Duodenal mucosa (tissue), 2 donors: ENCODE results near the gene HBM.
"Not testable (repeated sequence)": the region's sequence is repeated elsewhere in the genome, so short reads cannot be mapped to it uniquely, and the experiment has no call there.

ENCODE experiments used
- H3K27ac ChIP-seq: one replicate; pipeline ENCODE4 v1.7.0; 2013; ENCODE audit warnings: low read depth, low read length
- H3K27me3 ChIP-seq, 2 donors: one replicate each; pipeline ENCODE4 v1.7.0; 2013; ENCODE audit warnings: low read length in 2 of 2, control low read depth in 1 of 2; ENCODE audit not compliant: insufficient read depth in 2 of 2, control insufficient read depth in 1 of 2
- H3K36me3 ChIP-seq, 2 donors: one replicate each; pipeline ENCODE4 v1.7.0; 2013; ENCODE audit warnings: low read length in 2 of 2, control low read depth in 1 of 2; ENCODE audit not compliant: insufficient read depth in 2 of 2, control insufficient read depth in 1 of 2
- H3K4me1 ChIP-seq, 2 donors: one replicate each; pipeline ENCODE4 v1.7.0; 2013; ENCODE audit warnings: low read length in 2 of 2, control low read depth in 1 of 2; ENCODE audit not compliant: insufficient read depth in 2 of 2, control insufficient read depth in 1 of 2
- H3K4me3 ChIP-seq, 2 donors: one replicate each; pipeline ENCODE4 v1.7.0; 2013; ENCODE audit warnings: low read length in 2 of 2, low read depth in 1 of 2
- H3K9ac ChIP-seq, 2 donors: one replicate each; pipeline ENCODE4 v1.7.0; 2013; ENCODE audit warnings: low read length in 2 of 2, low read depth in 1 of 2
- H3K9me3 ChIP-seq, 2 donors: one replicate each; pipeline ENCODE4 v1.7.0; 2013; ENCODE audit warnings: low read length in 2 of 2, control low read depth in 1 of 2; ENCODE audit not compliant: control insufficient read depth in 1 of 2

The HBM gene

GRCh38 chr16:144797-145252 is 21.0 kb upstream of the HBM start:
- H3K9ac ChIP-seq, result no peak overlapping the region
- no peak overlapping the region for H3K4me3 ChIP-seq
- H3K27ac ChIP-seq, result no peak overlapping the region
- peaks cover 0 to 9% of the 10 kb centered on the region in 2 donors for H3K27me3 ChIP-seq
- H3K36me3 ChIP-seq, result no peaks in the 10 kb centered on the region
- no peaks in the 10 kb centered on the region for H3K9me3 ChIP-seq
- no peaks in the 10 kb centered on the region for H3K4me1 ChIP-seq

DNA sequence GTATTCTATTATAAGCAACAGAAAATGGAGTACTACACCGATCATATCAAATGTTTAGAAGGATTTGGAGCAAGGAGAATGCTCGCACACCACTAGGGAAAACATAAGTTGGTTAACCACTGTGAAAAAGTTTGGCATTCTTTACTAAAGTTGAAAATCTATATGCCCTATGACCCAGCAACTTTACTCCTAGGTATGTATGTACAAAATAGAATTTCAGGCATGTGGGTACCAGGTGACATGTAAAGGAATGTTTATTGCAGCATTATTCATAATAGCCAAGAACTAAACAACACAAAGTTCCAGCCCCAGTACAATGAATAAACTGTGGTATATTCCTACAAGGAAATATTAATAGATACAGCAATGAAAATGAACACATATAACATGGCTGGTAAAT is 19.1 kb upstream of the HBM start:
- no peak overlapping the region for H3K9ac ChIP-seq
- H3K27ac ChIP-seq, result no peak overlapping the region
- H3K9me3 ChIP-seq, result no peaks in the 10 kb centered on the region
- no peaks in the 10 kb centered on the region for H3K36me3 ChIP-seq
- H3K4me1 ChIP-seq, result no peaks in the 10 kb centered on the region
- peaks cover 0 to 9% of the 10 kb centered on the region in 2 donors for H3K27me3 ChIP-seq
- H3K4me3 ChIP-seq, result no peak overlapping the region

GRCh38 chr16:149024-149660 is 16.6 kb upstream of the HBM start:
- no peaks in the 10 kb centered on the region for H3K4me1 ChIP-seq
- no peaks in the 10 kb centered on the region for H3K36me3 ChIP-seq
- no peaks in the 10 kb centered on the region for H3K9me3 ChIP-seq
- H3K4me3 ChIP-seq, result no peak overlapping the region
- H3K27me3 ChIP-seq, result peaks cover 0 to 9% of the 10 kb centered on the region in 2 donors
- H3K27ac ChIP-seq, result no peak overlapping the region
- no peak overlapping the region for H3K9ac ChIP-seq

GRCh38 chr16:152141-153128 is 13.3 kb upstream of the HBM start, which contains the start of gene HBZ:
Gene HBZ, plus strand, starts transcription at chr16:152644. Its CDS starts 266 bp downstream, at chr16:152910.
- no peaks in the 10 kb centered on the region for H3K36me3 ChIP-seq
- no peaks in the 10 kb centered on the region for H3K9me3 ChIP-seq
- H3K27me3 ChIP-seq, result peaks cover 9 to 17% of the 10 kb centered on the region in 2 donors
- H3K4me3 ChIP-seq, result no peak within 1 kb of the TSS
- H3K4me1 ChIP-seq, result peaks cover 0 to 6% of the 10 kb centered on the region in 2 donors
- H3K27ac ChIP-seq, result no peak within 1 kb of the TSS
- H3K9ac ChIP-seq, result no peak within 1 kb of the TSS

GRCh38 chr16:153129-153521 is 12.7 kb upstream of the HBM start:
- H3K4me1 ChIP-seq, H3K9ac ChIP-seq, H3K4me3 ChIP-seq, H3K27ac ChIP-seq, H3K36me3 ChIP-seq, H3K9me3 ChIP-seq: not testable (repeated sequence)
- peaks cover 9 to 17% of the 10 kb centered on the region in 2 donors for H3K27me3 ChIP-seq

- H3K4me3 ChIP-seq, H3K27ac ChIP-seq: not testable (repeated sequence)
These were observed 12.1 kb upstream of the HBM start for GRCh38 chr16:153550-154216.

DNA sequence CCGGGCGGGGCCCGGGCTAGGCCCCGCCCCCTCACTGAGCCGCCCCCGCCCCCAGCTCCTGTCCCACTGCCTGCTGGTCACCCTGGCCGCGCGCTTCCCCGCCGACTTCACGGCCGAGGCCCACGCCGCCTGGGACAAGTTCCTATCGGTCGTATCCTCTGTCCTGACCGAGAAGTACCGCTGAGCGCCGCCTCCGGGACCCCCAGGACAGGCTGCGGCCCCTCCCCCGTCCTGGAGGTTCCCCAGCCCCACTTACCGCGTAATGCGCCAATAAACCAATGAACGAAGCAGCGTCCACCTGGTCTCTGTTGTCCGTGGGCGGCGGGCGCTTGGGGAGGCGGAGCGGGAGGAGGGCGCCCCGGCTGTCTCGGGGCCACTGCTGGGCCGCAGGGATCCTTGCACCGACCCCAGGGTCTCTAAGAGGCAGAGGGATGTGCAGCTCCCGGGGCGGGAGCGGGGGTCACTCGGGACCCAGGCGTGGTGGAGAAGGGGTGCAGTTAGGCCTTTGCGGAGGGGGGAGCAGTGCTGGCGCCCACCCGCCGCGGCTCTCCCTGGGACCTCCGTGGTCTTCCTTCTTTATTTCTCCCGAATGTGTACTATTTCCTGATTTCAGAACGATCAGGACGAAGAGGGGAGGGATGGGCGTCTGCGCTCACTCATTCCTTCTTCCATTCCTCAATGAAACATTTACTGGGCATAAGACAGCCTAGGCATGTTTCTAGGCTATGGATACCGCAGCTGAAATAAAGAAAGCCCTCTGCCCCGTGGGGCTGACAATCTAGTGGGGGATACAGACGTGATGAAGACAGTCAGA is 11.4 kb upstream of the HBM start:
- no peaks in the 10 kb centered on the region for H3K36me3 ChIP-seq
- peak overlapping the region in 1 of 2 donors; percentile 23 for H3K9ac ChIP-seq
- peak overlapping the region; percentile 50 to 57 for H3K4me3 ChIP-seq
- H3K27ac ChIP-seq, result no peak overlapping the region
- no peaks in the 10 kb centered on the region for H3K9me3 ChIP-seq
- H3K4me1 ChIP-seq, result peaks cover 0 to 6% of the 10 kb centered on the region in 2 donors
- peaks cover 9 to 11% of the 10 kb centered on the region in 2 donors for H3K27me3 ChIP-seq

More at GRCh38 chr16:153550-154216, 12.1 kb upstream of the HBM start:
- peaks cover 9 to 15% of the 10 kb centered on the region in 2 donors for H3K27me3 ChIP-seq
- H3K4me1 ChIP-seq, H3K9me3 ChIP-seq, H3K9ac ChIP-seq, H3K36me3 ChIP-seq: not testable (repeated sequence)

GRCh38 chr16:155031-155398 is 10.8 kb upstream of the HBM start:
- no peak overlapping the region for H3K9ac ChIP-seq
- peaks cover 9 to 12% of the 10 kb centered on the region in 2 donors for H3K27me3 ChIP-seq
- peaks cover 0 to 6% of the 10 kb centered on the region in 2 donors for H3K4me1 ChIP-seq
- H3K36me3 ChIP-seq, result no peaks in the 10 kb centered on the region
- H3K27ac ChIP-seq, result no peak overlapping the region
- peak overlapping the region; percentile 50 to 57 for H3K4me3 ChIP-seq
- H3K9me3 ChIP-seq, result no peaks in the 10 kb centered on the region

DNA sequence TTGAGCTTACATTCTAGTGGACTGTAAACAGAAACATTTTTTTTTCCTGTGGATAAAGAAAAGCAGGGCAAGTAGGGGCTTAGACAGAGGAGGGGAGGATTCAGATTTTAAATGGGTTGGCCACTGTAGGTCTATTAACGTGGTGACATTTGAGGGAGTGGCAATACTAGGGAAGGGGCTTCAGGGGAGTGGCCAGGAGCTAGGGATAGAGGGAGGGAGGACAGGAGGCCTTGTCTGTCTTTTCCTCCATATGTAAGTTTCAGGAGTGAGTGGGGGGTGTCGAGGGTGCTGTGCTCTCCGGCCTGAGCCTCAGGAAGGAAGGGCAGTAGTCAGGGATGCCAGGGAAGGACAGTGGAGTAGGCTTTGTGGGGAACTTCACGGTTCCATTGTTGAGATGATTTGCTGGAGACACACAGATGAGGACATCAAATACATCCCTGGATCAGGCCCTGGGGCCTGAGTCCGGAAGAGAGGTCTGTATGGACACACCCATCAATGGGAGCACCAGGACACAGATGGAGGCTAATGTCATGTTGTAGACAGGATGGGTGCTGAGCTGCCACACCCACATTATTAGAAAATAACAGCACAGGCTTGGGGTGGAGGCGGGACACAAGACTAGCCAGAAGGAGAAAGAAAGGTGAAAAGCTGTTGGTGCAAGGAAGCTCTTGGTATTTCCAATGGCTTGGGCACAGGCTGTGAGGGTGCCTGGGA is 6.5 kb upstream of the HBM start:
- Histone ChIP-seq H3K36me3 (no peaks in the 10 kb centered on the region), H3K27ac (no peak overlapping the region), H3K9ac (no peak overlapping the region), H3K27me3 (peaks cover 9 to 17% of the 10 kb centered on the region in 2 donors), H3K9me3 (no peaks in the 10 kb centered on the region), H3K4me3 (no peak overlapping the region), H3K4me1 (peaks cover 0 to 6% of the 10 kb centered on the region in 2 donors)
